ENCODE data around the gene ASTN2. TPM values are rescaled to one million over a fixed set of nuclear protein-coding genes. Genes with fewer than 3 reads are reported as not detected.

Gene ASTN2
- total RNA-seq, 2 donors from 2014 or later, result 16.8 to 31.3 TPM

DNA sequence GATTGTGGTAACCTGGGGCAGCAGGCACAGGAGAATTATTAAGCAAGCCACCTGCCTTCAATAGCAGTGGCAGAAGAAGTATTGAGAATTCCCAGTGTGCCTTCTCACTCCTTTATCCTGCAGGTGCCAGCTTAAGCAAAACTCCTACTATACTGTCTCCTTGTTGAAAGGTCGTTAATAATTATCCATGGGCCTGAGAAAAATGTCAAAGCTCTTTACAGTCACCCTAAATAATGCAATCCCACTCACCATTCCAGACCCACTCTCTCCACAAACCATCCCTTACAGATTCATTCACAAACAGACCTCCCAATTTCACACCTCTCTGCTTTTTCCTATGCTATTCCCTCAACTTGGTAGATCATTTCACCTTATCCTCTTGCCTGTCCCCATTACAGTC lies 889.2 kb downstream of the ASTN2 start:
- no peak for ATAC-seq
- DNase-seq, result no peak
- intact Hi-C loops (cut with DNase I), result no loop called here

GRCh38 chr9:116524778-116525470 lies 889.9 kb downstream of the ASTN2 start:
- DNase-seq (no peak), ATAC-seq (no peak)
- intact Hi-C loops (cut with DNase I), result no loop called here

- DNase-seq (no peak), ATAC-seq (no peak)
- intact Hi-C loops (cut with DNase I), result no loop called here
Observed at GRCh38 chr9:116520218-116520617, 894.6 kb downstream of the ASTN2 start.

DNA sequence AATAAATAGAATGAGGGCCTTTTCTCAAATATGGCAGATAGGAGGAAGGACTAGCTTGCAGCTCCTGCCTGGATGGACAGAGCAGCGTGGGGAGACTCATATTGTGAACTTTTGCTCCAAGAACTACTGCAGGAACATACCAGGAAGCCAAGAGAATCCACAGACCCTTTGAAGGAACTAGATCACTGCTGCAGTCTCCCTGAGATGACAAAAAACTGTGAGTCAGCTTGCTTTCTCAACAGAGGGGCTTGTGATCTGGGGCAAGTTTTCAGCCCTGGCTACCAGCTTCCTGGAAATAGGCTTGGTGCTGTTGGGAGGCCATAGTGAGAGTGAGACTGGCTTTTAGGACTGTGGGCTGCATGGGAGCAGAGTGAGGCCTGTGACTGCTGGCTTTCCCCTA lies 898.4 kb downstream of the ASTN2 start:
- intact Hi-C loops (cut with DNase I), result no loop called here
- no peak for DNase-seq
- ATAC-seq, result no peak

- ATAC-seq (no peak), DNase-seq (no peak)
- intact Hi-C loops (cut with DNase I), result no loop called here
Observed at GRCh38 chr9:116515541-116515940, 899.3 kb downstream of the ASTN2 start.

- ATAC-seq (no peak), DNase-seq (no peak)
- intact Hi-C loops (cut with DNase I), result no loop called here
Observed at GRCh38 chr9:116506685-116507084, 908.2 kb downstream of the ASTN2 start.

DNA sequence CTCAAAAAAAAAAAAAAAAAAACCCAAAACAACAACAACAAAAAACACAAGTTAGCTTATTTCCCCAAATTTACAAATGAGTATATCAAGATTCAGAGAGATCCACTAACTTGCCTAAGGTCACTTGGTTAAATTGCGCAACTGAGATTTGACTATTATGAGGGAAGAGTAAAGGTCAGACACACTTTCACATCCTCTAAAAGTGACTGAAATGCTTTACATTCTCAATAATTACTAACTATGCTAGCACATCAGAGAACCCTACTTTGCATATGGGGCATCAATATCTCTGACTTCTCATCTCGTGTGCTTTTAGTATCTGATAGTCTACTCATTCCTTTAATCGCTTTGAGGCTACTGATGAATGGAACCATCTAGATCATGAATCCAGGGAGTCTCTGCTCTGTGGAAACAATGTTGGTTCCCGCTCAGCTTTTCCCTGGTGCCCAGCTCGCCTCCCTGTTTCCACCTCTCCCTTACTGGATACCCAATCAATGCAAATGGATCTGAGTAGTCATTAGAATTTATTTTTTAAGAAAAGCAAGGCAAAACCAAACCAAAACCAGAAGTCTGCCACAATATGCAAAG lies 909.9 kb downstream of the ASTN2 start:
- no peak for ATAC-seq
- DNase-seq, result no peak
- intact Hi-C loops (cut with DNase I), result no loop called here

DNA sequence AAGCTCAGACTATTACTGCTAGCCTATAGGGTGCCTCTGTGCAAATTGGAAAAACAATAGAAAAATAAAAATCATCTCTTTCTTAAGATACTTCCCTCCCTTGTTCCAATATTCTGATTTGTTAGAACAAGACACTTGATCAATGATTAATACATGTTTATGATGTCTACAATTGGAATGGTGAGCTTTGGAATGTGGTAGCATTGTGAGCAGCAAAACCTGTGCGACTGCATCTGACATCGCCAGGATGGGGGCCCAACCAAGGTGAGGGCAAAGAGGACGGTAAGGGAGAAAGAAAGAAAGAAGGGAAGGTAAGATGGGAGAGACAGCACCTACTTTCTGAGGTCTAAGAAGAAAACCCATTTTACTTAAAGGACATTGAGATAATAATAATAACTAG lies 910.8 kb downstream of the ASTN2 start:
- ATAC-seq, result no peak
- DNase-seq, result no peak
- intact Hi-C loops (cut with DNase I), result no loop called here

- intact Hi-C loops (cut with DNase I), result no loop called here
- DNase-seq, result no peak
- ATAC-seq, result no peak
Observed at GRCh38 chr9:116502746-116503145, 912.1 kb downstream of the ASTN2 start.

GRCh38 chr9:116501871-116502270 lies 913.0 kb downstream of the ASTN2 start:
- intact Hi-C loops (cut with DNase I), result no loop called here
- DNase-seq (no peak), ATAC-seq (peak in 1 of 2 donors; percentile 59)

- intact Hi-C loops (cut with DNase I), result loop anchor here in 1 of 2 donors (5.0 to 10.0 kb wide), 2 partner anchors 67 to 145 kb away; no protein-coding TSS in a partner anchor
- DNase-seq (no peak), ATAC-seq (peak in 1 of 2 donors; percentile 79)
Observed at GRCh38 chr9:116499986-116500871, 914.6 kb downstream of the ASTN2 start.

- intact Hi-C loops (cut with DNase I), result loop anchor here in 1 of 2 donors (5.0 to 10.0 kb wide), 2 partner anchors 68 to 145 kb away; no protein-coding TSS in a partner anchor
- no peak for DNase-seq
- no peak for ATAC-seq
Observed at GRCh38 chr9:116499434-116499833, 915.4 kb downstream of the ASTN2 start.

- no peak for DNase-seq
- peak; percentile 19 to 52 for ATAC-seq
- intact Hi-C loops (cut with DNase I), result loop anchor here in 1 of 2 donors (5.0 to 10.0 kb wide), 2 partner anchors 70 to 148 kb away; no protein-coding TSS in a partner anchor
Observed at GRCh38 chr9:116497095-116497890, 917.6 kb downstream of the ASTN2 start.

GRCh38 chr9:116496167-116496566 lies 918.7 kb downstream of the ASTN2 start:
- ATAC-seq (no peak), DNase-seq (no peak)
- intact Hi-C loops (cut with DNase I), result loop anchor here in 1 of 2 donors (5.0 to 10.0 kb wide), 2 partner anchors 71 to 149 kb away; no protein-coding TSS in a partner anchor

DNA sequence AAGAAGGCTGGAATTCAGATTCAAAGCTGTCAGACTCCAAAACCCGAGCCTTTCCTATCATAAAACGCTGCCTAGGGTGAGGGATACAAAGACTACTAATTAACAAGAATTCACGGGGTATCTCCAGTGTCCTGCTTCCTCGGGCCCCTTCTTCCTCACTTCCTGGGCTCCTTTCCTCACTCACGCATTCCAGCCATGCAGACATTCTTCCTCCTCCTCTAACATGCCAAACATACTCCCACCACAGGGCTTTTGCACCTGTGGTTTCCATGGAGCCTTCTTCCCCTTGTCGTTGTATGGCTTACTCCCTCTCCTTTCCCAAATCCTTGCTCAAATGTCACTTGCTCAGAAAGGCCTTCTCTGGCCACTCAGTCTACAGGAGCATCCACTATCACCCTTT lies 919.1 kb downstream of the ASTN2 start:
- intact Hi-C loops (cut with DNase I), result loop anchor here in 1 of 2 donors (5.0 to 10.0 kb wide), 2 partner anchors 72 to 149 kb away; no protein-coding TSS in a partner anchor
- no peak for DNase-seq
- ATAC-seq, result no peak

- DNase-seq, result no peak
- intact Hi-C loops (cut with DNase I), result loop anchor here in 1 of 2 donors (5.0 to 10.0 kb wide), 3 partner anchors 72 to 343 kb away; partner anchors contain the start of gene PAPPA
- ATAC-seq, result no peak
Observed at GRCh38 chr9:116494815-116495634, 919.8 kb downstream of the ASTN2 start.

DNA sequence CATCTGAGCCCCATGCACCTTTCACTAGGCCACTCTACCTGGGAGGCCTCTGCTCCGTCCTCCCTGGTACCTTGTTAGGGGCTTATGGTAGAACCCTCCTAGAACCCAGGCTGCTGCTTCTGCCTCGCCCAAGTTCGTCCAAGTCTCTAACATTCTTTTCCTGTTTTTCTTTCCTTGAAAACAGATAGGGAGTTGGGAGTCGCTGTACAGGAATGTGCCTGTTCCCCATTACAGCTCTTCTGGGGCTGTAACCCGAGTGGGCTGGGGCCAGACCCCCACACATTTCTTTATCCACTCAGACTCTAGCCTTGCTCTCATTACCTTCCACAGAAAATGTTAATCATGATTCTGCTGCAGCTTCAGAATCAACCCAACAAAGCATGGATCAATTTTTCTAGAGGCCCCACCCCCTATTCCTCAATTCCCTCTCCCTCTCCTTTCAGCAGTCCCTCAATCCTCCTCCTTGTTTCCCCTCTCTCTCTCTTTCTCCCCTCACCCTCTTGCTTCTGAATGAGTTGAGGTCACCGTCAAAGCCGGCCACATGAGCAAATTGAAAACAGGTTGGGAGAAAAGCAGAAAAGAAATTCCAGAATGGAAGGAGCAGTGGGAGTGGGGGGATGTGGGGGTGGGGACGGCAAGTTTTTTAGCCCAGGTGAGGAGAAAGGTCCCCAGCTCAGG lies 921.5 kb downstream of the ASTN2 start:
- ATAC-seq (no peak), DNase-seq (no peak)
- intact Hi-C loops (cut with DNase I), result loop anchor here in 1 of 2 donors (5.0 to 10.0 kb wide), 2 partner anchors 151 to 341 kb away; partner anchors contain the start of gene PAPPA

All from left cardiac atrium (tissue), 4 donors.